ENCODE results near the gene CD302. TPM values are rescaled to one million over a fixed set of nuclear protein-coding genes. Genes with fewer than 3 reads are reported as not detected.
"Not testable (repeated sequence)": the region's sequence is repeated elsewhere in the genome, so short reads cannot be mapped to it uniquely, and the experiment has no call there.

CD302 gene
- total and polyA plus RNA-seq, 2 experiments from 2014 or later = 10.5 to 13.9 TPM

GRCh38 chr2:159753797-159754196 is 44.2 kb downstream of the CD302 start:
- Histone ChIP-seq H3K4me2 (ENCODE audit: unreplicated experiment) (no peak overlapping the region), H4K20me1 (ENCODE audit: insufficient read depth) (peaks cover 14% of the 10 kb centered on the region; the same call in 1 of the 2 replicates), H3K4me3 (no peak overlapping the region), H3K4me1 (ENCODE audit: insufficient read depth) (peaks cover 27% of the 10 kb centered on the region), H3K9me3 (ENCODE audit: low read depth) (no peaks in the 10 kb centered on the region), H3K9ac (no peak overlapping the region), H3F3A (ENCODE audit: insufficient read depth) (peaks cover 69% of the 10 kb centered on the region), H3K9me2 (ENCODE audit: insufficient read depth) (no peaks in the 10 kb centered on the region), H3K79me2 (ENCODE audit: insufficient read depth) (peaks cover 100% of the 10 kb centered on the region), H2AFZ (no peak overlapping the region), H3K36me3 (ENCODE audit: low read depth) (peaks cover 75% of the 10 kb centered on the region), H3K27me3 (replicated peaks; ENCODE audit: insufficient read depth) (no peaks in the 10 kb centered on the region), H3K27ac (no peak overlapping the region)
- WGBS, 2 experiments (ENCODE audit: low coverage in 1 of 2, low lambda C conversion rate in 2 of 2, missing lambda C conversion rate in 2 of 2) = 88 to 90% methylated on average over 4 of the region's 4 CpGs
- no peak for DNase-seq
- in situ Hi-C loops (cut with MboI) = no loop called here
- TF ChIP-seq EZH2 (IDR thresholded peaks at IDR 0.05; ENCODE audit: insufficient read depth, poor library complexity, severe bottlenecking) (no peak), EZH2phosphoT487 (IDR thresholded peaks at IDR 0.05; ENCODE audit: insufficient read depth, low read depth) (no peak)

GRCh38 chr2:159750873-159751272 is 47.1 kb downstream of the CD302 start:
- H2AFZ ChIP-seq = no peak overlapping the region
- TF ChIP-seq EZH2 (IDR thresholded peaks at IDR 0.05; ENCODE audit: insufficient read depth, poor library complexity, severe bottlenecking) (no peak), EZH2phosphoT487 (IDR thresholded peaks at IDR 0.05; ENCODE audit: insufficient read depth, low read depth) (no peak)
- H3F3A ChIP-seq (ENCODE audit: insufficient read depth) = peaks cover 53% of the 10 kb centered on the region
- no peaks in the 10 kb centered on the region for H3K9me2 ChIP-seq (ENCODE audit: insufficient read depth)
- peaks cover 100% of the 10 kb centered on the region for H3K79me2 ChIP-seq (ENCODE audit: insufficient read depth)
- 100% methylated on average over 1 of the region's 1 CpG for WGBS, 2 experiments (ENCODE audit: low coverage in 1 of 2, low lambda C conversion rate in 2 of 2, missing lambda C conversion rate in 2 of 2)
- in situ Hi-C loops (cut with MboI) = no loop called here
- no peak overlapping the region for H3K27ac ChIP-seq
- peaks cover 95% of the 10 kb centered on the region for H3K36me3 ChIP-seq (ENCODE audit: low read depth)
- H3K27me3 ChIP-seq (replicated peaks; ENCODE audit: insufficient read depth) = no peaks in the 10 kb centered on the region
- DNase-seq = no peak
- H3K4me2 ChIP-seq (ENCODE audit: unreplicated experiment) = no peak overlapping the region
- peaks cover 13% of the 10 kb centered on the region for H3K4me1 ChIP-seq (ENCODE audit: insufficient read depth)
- no peak overlapping the region for H3K9ac ChIP-seq
- H4K20me1 ChIP-seq (ENCODE audit: insufficient read depth) = peaks cover 11% of the 10 kb centered on the region; the same call in 1 of the 2 replicates
- no peaks in the 10 kb centered on the region for H3K9me3 ChIP-seq (ENCODE audit: low read depth)
- H3K4me3 ChIP-seq = no peak overlapping the region

- TF ChIP-seq EZH2phosphoT487 (IDR thresholded peaks at IDR 0.05; ENCODE audit: insufficient read depth, low read depth) = no peak
- no peak for TF ChIP-seq EZH2 (IDR thresholded peaks at IDR 0.05; ENCODE audit: insufficient read depth, poor library complexity, severe bottlenecking)
- Histone ChIP-seq H3K9me2 (ENCODE audit: insufficient read depth) (no peaks in the 10 kb centered on the region), H3K36me3 (ENCODE audit: low read depth) (peaks cover 94% of the 10 kb centered on the region), H3K4me2 (ENCODE audit: unreplicated experiment) (no peak overlapping the region), H3F3A (ENCODE audit: insufficient read depth) (peaks cover 34% of the 10 kb centered on the region), H3K9ac (no peak overlapping the region), H2AFZ (no peak overlapping the region), H3K9me3 (ENCODE audit: low read depth) (no peaks in the 10 kb centered on the region), H3K4me1 (ENCODE audit: insufficient read depth) (no peaks in the 10 kb centered on the region), H3K4me3 (no peak overlapping the region), H4K20me1 (ENCODE audit: insufficient read depth) (0 out of 2 replicates have a peak, but pooled peaks cover 5% of the 10 kb centered on the region), H3K27me3 (replicated peaks; ENCODE audit: insufficient read depth) (no peaks in the 10 kb centered on the region), H3K79me2 (ENCODE audit: insufficient read depth) (peaks cover 99% of the 10 kb centered on the region), H3K27ac (no peak overlapping the region)
- DNase-seq = no peak
- in situ Hi-C loops (cut with MboI) = no loop called here
- WGBS, 2 experiments (ENCODE audit: low coverage in 1 of 2, low lambda C conversion rate in 2 of 2, missing lambda C conversion rate in 2 of 2) = 91 to 94% methylated on average over 9 of the region's 9 CpGs
Observed at GRCh38 chr2:159748089-159748488, 49.9 kb downstream of the CD302 start.

- H3K27me3 ChIP-seq (replicated peaks; ENCODE audit: insufficient read depth); H3K4me2 ChIP-seq (ENCODE audit: unreplicated experiment); H4K20me1 ChIP-seq (ENCODE audit: insufficient read depth); in situ Hi-C loops (cut with MboI); H3K4me3 ChIP-seq; H2AFZ ChIP-seq; H3K9ac ChIP-seq; H3K9me2 ChIP-seq (ENCODE audit: insufficient read depth); H3K4me1 ChIP-seq (ENCODE audit: insufficient read depth); H3K27ac ChIP-seq; DNase-seq; H3K9me3 ChIP-seq (ENCODE audit: low read depth): not testable (repeated sequence)
- H3K36me3 ChIP-seq (ENCODE audit: low read depth) = peaks cover 87% of the 10 kb centered on the region
- peaks cover 99% of the 10 kb centered on the region for H3K79me2 ChIP-seq (ENCODE audit: insufficient read depth)
- H3F3A ChIP-seq (ENCODE audit: insufficient read depth) = peaks cover 23% of the 10 kb centered on the region
- WGBS, 2 experiments (ENCODE audit: low coverage in 1 of 2, low lambda C conversion rate in 2 of 2, missing lambda C conversion rate in 2 of 2) = 96% methylated on average over 11 of the region's 11 CpGs
Observed at GRCh38 chr2:159745237-159745636, 52.8 kb downstream of the CD302 start.

- Histone ChIP-seq H3K36me3 (ENCODE audit: low read depth) (peaks cover 87% of the 10 kb centered on the region), H3K9me2 (ENCODE audit: insufficient read depth) (no peaks in the 10 kb centered on the region), H3F3A (ENCODE audit: insufficient read depth) (peaks cover 16% of the 10 kb centered on the region), H3K27ac (no peak overlapping the region), H3K4me2 (ENCODE audit: unreplicated experiment) (no peak overlapping the region), H4K20me1 (ENCODE audit: insufficient read depth) (peaks cover 8% of the 10 kb centered on the region; the same call in 1 of the 2 replicates), H3K4me1 (ENCODE audit: insufficient read depth) (no peaks in the 10 kb centered on the region), H3K9me3 (ENCODE audit: low read depth) (no peaks in the 10 kb centered on the region), H3K79me2 (ENCODE audit: insufficient read depth) (peaks cover 99% of the 10 kb centered on the region), H3K4me3 (no peak overlapping the region), H2AFZ (no peak overlapping the region), H3K27me3 (replicated peaks; ENCODE audit: insufficient read depth) (no peaks in the 10 kb centered on the region), H3K9ac (no peak overlapping the region)
- in situ Hi-C loops (cut with MboI) = no loop called here
- 44 to 51% methylated on average over 3 of the region's 3 CpGs for WGBS, 2 experiments (ENCODE audit: low coverage in 1 of 2, low lambda C conversion rate in 2 of 2, missing lambda C conversion rate in 2 of 2)
- TF ChIP-seq EZH2phosphoT487 (IDR thresholded peaks at IDR 0.05; ENCODE audit: insufficient read depth, low read depth) (no peak), EZH2 (IDR thresholded peaks at IDR 0.05; ENCODE audit: insufficient read depth, poor library complexity, severe bottlenecking) (no peak)
- DNase-seq = no peak
Observed at GRCh38 chr2:159744363-159744762, 53.6 kb downstream of the CD302 start.

All from GM23248 (cell line).